ENCODE results near the gene HSPA9. TPM values are rescaled to one million over a fixed set of nuclear protein-coding genes. Genes with fewer than 3 reads are reported as not detected.

The HSPA9 gene
- total RNA-seq, 2 donors from 2014 or later, result 79.8 to 98.3 TPM

DNA sequence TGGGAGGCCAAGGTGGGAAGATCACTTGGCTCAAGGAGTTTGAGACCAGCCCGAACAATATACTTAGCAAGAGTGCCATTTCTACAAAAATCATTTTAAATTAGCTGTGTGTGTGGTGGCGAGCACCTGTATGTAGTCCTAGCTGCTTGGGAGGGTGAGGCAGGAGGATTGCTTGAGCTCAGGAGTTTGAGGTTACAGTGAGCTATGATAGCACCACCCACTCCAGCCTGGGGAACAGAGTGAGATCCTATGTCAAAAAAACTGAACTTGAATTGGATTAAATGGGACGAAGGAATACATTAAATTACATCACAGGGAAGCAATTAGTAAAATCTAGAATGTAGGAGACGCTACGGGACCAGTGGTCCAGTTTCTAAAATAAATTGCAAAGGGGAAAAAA, 25.8 kb downstream of the HSPA9 start:
- intact Hi-C loops (cut with DNase I), result loop anchor here (10.0 kb wide), 1 partner anchor 95 kb away; no protein-coding TSS in a partner anchor
- WGBS, 2 donors, result 94 to 96% methylated on average over 5 of the region's 5 CpGs

DNA sequence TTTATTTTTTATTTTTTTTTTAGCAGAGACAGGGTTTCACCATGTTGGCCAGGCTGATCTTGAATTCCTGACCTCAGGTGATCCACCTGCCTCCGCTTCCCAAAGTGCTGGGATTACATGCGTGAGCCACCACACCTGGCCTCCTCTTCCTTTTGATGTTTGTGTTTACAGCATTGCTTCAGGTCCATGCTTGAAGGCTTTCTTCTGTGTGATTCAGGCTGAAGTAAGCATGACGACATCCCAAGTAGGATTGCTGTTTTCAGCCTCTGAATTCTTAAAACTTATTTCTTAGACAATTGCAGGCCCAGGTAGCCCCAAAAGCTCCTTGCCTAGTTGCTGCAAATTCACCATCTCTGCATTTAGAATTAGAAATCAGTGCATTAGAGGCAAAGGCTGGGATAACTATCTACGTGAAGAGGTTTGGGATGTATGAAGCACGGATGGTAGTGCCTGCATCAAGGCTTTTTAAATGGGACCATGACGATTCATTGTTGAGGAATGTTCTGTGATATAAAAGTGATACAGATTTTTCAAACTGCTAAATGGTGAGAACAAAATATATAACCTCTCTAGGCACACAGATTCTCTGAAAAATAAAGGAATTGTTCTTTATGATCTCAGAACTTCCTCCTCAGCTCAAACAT, 29.2 kb downstream of the HSPA9 start:
- Histone ChIP-seq H3K27ac (no peak overlapping the region), H3K36me3 (replicated peaks in 1 of 2; ENCODE audit: insufficient read depth in 1 of 2, low read depth in 2 of 2) (no peaks in the 10 kb centered on the region), H3K4me1 (peaks cover 57% of the 10 kb centered on the region), H3K9me3 (no peaks in the 10 kb centered on the region), H3K4me3 (no peak overlapping the region), H3K27me3 (no peaks in the 10 kb centered on the region)
- intact Hi-C loops (cut with DNase I), result loop anchor here (10.0 kb wide), 1 partner anchor 91 kb away; no protein-coding TSS in a partner anchor
- DNase-seq (no peak), ATAC-seq (no peak)
- WGBS, 2 donors, result 61 to 67% methylated on average over 6 of the region's 6 CpGs
- no peak for TF ChIP-seq POLR2A (IDR thresholded peaks at IDR 0.05)
- TF ChIP-seq, protein P1, sequence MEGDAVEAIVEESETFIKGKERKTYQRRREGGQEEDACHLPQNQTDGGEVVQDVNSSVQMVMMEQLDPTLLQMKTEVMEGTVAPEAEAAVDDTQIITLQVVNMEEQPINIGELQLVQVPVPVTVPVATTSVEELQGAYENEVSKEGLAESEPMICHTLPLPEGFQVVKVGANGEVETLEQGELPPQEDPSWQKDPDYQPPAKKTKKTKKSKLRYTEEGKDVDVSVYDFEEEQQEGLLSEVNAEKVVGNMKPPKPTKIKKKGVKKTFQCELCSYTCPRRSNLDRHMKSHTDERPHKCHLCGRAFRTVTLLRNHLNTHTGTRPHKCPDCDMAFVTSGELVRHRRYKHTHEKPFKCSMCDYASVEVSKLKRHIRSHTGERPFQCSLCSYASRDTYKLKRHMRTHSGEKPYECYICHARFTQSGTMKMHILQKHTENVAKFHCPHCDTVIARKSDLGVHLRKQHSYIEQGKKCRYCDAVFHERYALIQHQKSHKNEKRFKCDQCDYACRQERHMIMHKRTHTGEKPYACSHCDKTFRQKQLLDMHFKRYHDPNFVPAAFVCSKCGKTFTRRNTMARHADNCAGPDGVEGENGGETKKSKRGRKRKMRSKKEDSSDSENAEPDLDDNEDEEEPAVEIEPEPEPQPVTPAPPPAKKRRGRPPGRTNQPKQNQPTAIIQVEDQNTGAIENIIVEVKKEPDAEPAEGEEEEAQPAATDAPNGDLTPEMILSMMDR (IDR thresholded peaks at IDR 0.05), result no peak

More for the DNA sequence above, 25.8 kb downstream of the HSPA9 start:
- Histone ChIP-seq H3K27me3 (no peaks in the 10 kb centered on the region), H3K27ac (no peak overlapping the region), H3K9me3 (no peaks in the 10 kb centered on the region), H3K4me3 (no peak overlapping the region), H3K4me1 (peaks cover 42% of the 10 kb centered on the region), H3K36me3 (replicated peaks in 1 of 2; ENCODE audit: insufficient read depth in 1 of 2, low read depth in 2 of 2) (peaks cover 0 to 2% of the 10 kb centered on the region in 2 donors)
- ATAC-seq, result no peak
- no peak for DNase-seq
- TF ChIP-seq, protein P1 (IDR thresholded peaks at IDR 0.05), result no peak
- TF ChIP-seq POLR2A (IDR thresholded peaks at IDR 0.05), result no peak

DNA sequence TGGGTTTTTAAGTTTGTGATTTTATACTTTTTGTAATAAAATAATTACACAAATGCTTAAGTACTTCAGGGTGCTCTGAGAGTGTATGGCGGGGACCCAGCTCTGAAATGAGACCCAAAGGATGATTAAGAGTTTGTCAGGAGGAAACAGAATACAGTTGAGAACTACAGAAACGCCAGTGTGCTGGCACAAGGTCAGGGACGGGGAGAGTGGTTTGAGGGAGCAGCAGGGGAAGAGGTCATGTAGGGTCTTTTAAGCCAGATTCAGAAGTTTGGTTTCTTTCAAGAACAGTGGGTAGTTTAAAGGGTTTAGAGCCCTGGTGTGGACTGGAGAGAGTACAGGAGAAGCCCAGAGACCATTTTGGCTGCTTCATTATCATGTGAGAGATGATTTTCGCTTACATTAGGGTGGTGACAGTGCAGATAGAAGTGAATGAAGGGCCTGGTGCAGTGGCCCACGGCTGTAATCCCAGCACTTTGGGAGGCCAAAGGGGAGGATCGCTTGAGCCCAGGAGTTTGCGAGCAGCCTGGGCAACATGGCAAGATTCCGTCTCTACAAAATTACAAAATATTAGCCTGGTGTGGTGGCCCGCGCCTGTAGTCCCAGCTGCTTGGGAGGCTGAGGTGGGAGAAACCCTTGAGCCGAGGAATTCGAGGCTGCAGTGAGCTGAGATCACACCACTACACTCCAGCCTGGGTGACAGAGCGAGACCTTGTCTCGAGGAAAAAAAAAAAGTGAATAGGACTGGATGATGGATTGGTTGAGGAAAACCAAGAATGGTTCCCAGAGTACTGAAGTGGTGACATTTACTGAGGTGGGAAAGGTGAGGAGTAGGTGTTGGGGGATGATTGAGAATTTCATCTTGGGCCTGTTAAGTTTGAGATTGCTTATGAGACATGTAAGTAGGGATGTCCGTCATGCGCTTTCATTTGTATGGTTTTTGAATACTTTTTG, 30.7 kb downstream of the HSPA9 start:
- no peak for ATAC-seq
- peak overlapping the region; percentile 95 to 99 (median 98) for H3K27ac ChIP-seq
- intact Hi-C loops (cut with DNase I), result loop anchor here (10.0 kb wide), 1 partner anchor 90 kb away; no protein-coding TSS in a partner anchor
- DNase-seq, result peak; percentile 28 to 44 (median 37)
- H3K4me3 ChIP-seq, result peak overlapping the region; percentile 52 to 94
- 29 to 35% methylated on average over 14 to 16 of the region's 16 CpGs for WGBS, 2 donors
- TF ChIP-seq, protein P1 (IDR thresholded peaks at IDR 0.05), result no peak
- no peak for TF ChIP-seq POLR2A (IDR thresholded peaks at IDR 0.05)
- H3K9me3 ChIP-seq, result no peaks in the 10 kb centered on the region
- H3K4me1 ChIP-seq, result peaks cover 73% of the 10 kb centered on the region
- H3K36me3 ChIP-seq (replicated peaks in 1 of 2; ENCODE audit: insufficient read depth in 1 of 2, low read depth in 2 of 2), result no peaks in the 10 kb centered on the region
- no peaks in the 10 kb centered on the region for H3K27me3 ChIP-seq

DNA sequence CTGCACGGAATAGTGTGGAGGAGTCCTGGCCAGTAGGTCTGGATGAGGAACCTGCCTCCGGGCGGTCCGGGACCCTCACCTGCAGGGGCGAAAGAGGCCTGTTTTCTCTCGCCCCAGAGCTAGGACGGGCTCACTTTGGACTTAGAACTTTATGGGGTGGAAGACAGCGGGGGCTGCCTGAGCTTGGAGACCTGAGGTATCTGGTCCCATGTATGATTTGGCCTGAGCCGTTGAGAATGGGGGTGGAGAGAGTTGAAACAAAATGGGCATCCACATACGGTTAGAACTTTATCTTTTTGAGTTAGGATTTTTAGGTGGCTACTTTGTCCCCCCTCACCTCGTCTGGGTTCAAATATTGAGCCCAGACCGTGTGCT, 31.5 kb downstream of the HSPA9 start:
- TF ChIP-seq POLR2A (IDR thresholded peaks at IDR 0.05), result peak in 1 of 3 donors; percentile 0
- TF ChIP-seq, protein P1 (IDR thresholded peaks at IDR 0.05), result no peak
- 0 to 2% methylated on average over 12 of the region's 12 CpGs for WGBS, 2 donors
- Histone ChIP-seq H3K9me3 (no peaks in the 10 kb centered on the region), H3K27ac (peak overlapping the region; percentile 95 to 99 (median 98)), H3K36me3 (replicated peaks in 1 of 2; ENCODE audit: insufficient read depth in 1 of 2, low read depth in 2 of 2) (no peaks in the 10 kb centered on the region), H3K27me3 (no peaks in the 10 kb centered on the region), H3K4me3 (peak overlapping the region; percentile 52 to 94), H3K4me1 (peaks cover 79% of the 10 kb centered on the region)
- DNase-seq (no peak), ATAC-seq (peak; percentile 62)
- intact Hi-C loops (cut with DNase I), result loop anchor here (10.0 kb wide), 1 partner anchor 89 kb away; no protein-coding TSS in a partner anchor
